Left kidney (tissue), 2 donors: ENCODE results near the gene ABCB11. TPM values are rescaled to one million over a fixed set of nuclear protein-coding genes. Genes with fewer than 3 reads are reported as not detected.
A peak's percentile ranks its signal among the peaks of the same experiment; 100 is the strongest.
"Not testable (repeated sequence)": the region's sequence is repeated elsewhere in the genome, so short reads cannot be mapped to it uniquely, and the experiment has no call there.

Source experiments
- DNase-seq: peaks from one replicate; pipeline ENCODE4 v3.0.0-alpha.2; 2013
- polyA plus RNA-seq: library from polyadenylated mRNA; unstranded; fragments of 120-200 nt; gene quantifications from one replicate; pipeline ENCODE4 v1.2.1, GENCODE V29; 2013; ENCODE audit not compliant: insufficient read length

The ABCB11 gene
- polyA plus RNA-seq, 1 donor, result 0.10 TPM

- DNase-seq, result no peak
Observed at GRCh38 chr2:168892327-168892726, 138.8 kb downstream of the ABCB11 start.

GRCh38 chr2:168890006-168890782, 140.9 kb downstream of the ABCB11 start, which contains the start of gene SPC25:
Gene SPC25 (minus strand): TSS chr2:168890430. CDS start chr2:168889519, 911 bp downstream.
- DNase-seq, result peak; percentile 92

- DNase-seq, result no peak
Observed at GRCh38 chr2:168889635-168890005, 141.5 kb downstream of the ABCB11 start.

GRCh38 chr2:168884975-168885374, 146.1 kb downstream of the ABCB11 start:
- no peak for DNase-seq

- DNase-seq, result not testable (repeated sequence)
Observed at GRCh38 chr2:168882163-168882562, 149.0 kb downstream of the ABCB11 start.

GRCh38 chr2:168874368-168875054, 156.6 kb downstream of the ABCB11 start:
- no peak for DNase-seq

- DNase-seq, result not testable (repeated sequence)
Observed at GRCh38 chr2:168870824-168871223, 160.3 kb downstream of the ABCB11 start.

Other genes starting within 250 kb of the ABCB11 start
- gene NOSTRIN, start 228.7 kb downstream of the ABCB11 start, polyA plus RNA-seq, result 37.2 TPM
- 28.9 TPM for gene SPC25, start 140.9 kb downstream of the ABCB11 start, polyA plus RNA-seq
- gene G6PC2, start 130.0 kb downstream of the ABCB11 start, polyA plus RNA-seq, result 0.08 TPM
- 0.68 TPM for gene DHRS9, start 38.2 kb upstream of the ABCB11 start, polyA plus RNA-seq